Stimulated activated CD4-positive, alpha-beta T cell treated with anti-CD3 and anti-CD28 coated beads, Interleukin-4, amount 100 ng/mL, for 4 hours (primary cell): Measurements from ENCODE around the gene TTC7B.

Experiments used
- DNase-seq, 2 experiments: peaks; one replicate each; pipeline ENCODE4 v3.0.0-alpha.2; 2020

Gene TTC7B

DNA sequence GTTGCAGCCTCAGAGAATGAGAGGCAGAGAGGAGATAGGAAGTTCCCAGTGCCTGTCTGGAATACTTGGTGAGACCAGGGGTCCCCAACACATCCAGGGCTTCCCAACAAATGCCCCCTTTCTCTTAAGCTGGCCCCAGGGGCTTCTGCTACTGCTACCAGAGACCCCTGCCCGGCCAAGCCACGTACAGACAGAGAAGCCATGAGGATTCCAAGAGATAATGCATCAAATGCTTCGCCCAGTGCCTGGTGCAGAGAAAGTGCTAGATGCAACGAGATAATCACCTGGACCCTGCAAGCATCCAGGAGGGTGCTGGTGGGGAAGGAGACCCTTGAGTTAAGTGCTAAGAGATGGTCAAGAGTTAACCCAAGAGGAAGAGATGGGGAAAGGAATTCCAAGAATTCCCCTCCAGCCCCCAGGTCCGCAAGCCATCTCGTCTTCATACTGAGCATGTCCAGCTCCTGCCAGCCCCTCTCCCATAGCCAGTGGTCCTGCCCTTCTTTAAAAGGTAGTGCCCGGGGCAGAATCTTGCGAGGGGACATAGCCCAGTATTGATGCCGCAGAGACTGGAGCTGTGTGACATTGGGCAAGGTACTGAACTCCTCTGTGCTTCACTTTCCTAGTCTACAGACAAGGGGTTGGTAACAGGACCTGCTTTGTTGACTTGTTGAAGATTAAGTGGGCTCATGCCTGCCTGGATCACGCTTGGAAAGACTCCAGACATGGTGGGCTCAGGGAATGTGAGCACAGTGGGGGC, 316.1 kb downstream of the TTC7B start:
- DNase-seq: no peak

DNA sequence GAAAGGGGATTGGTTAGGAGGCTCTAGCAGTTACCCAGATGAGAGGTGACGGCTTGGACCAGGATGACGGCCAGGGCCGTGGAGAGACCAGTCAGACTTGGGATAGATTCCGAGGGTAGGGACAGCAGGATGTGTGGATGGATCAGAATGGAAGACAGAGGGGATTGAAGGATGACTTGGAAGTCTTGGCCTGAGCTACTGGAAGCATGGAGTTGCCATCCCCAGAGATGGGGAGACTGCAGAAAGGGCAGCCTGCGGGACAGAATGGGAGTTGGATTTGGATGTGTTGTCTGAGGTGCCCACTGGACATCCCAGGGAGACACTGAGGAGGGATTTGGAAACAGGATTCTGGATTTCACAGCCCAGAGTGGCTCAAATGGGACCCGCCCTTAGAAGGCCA, 317.1 kb downstream of the TTC7B start:
- no peak for DNase-seq

DNA sequence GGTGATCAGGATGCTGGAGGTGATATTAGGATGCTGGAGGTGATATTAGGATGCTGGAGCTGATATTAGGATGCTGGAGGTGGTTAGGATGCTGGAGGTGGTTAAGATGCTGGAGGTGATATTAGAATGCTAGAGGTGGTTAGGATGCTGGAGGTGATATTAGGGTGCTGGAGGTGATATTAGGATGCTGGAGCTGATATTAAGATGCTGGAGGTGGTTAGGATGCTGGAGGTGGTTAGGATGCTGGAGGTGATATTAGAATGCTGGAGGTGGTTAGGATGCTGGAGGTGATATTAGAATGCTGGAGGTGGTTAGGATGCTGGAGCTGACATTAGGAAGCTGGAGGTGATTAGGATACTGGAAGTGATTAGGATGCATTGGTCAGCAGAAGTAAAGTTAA, 318.0 kb downstream of the TTC7B start:
- DNase-seq: no peak

DNA sequence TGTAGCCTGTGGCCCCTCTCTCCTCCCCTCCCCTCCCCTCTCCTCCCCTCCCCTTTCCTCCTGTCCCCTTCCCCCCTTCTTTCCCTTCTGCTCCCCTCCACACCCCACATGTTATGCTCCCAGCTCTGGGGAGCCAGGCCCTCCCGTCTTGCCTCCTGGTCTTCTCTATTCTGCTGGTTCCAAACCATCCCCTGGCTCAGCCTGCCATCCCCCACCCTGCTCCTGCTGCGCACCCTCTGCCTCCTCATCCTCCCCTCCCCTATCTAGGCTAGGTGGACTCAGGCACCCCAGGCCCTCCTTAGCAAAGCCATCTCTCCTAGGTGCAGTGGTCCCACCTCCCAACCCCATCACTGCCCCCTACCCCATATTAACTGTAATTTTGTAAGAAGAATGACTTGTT, 319.9 kb downstream of the TTC7B start:
- DNase-seq: no peak

DNA sequence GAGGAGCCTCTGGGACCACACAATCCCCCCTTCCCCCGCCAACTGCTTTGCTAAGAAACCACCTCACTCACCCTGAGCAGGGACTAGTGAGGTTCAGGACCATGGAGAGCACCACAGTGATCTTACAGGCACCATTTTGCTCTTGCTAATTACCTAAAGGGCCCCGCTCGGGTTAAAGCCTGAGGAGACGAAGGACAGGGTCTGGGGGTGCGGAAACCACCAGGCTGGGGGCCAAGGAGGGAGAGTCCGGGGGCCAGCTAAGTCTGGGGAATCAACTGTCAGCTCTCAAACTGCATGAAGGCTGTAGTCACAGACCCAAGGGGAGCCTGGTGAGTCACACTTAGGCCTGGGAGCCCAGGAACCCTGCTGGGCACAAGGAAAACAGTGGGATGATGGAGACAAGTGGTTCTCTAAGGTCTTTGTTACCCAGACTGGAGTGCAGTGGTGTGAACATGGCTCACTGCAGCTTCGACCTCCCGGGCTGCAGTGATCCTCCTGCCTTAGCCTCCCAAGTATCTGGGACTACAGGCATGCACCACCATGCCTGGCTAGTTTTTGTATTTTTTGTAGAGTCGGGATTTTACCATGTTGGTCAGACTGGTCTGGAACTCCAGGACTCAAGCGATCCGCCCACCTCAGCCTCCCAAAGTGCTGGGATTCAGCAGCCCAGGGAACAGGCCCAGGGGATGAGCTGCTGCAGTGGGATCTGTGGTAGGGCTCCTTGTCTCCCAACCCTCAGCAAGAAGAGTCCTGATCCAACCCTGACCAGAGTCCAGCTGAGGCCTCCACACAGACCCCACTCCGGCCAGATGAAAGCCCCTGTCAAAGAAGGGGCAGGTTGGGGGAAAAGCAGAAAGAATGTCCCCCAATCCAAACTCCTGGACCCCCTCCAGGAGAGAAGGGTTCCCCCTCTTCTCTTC, 320.6 kb downstream of the TTC7B start:
- no peak for DNase-seq

DNA sequence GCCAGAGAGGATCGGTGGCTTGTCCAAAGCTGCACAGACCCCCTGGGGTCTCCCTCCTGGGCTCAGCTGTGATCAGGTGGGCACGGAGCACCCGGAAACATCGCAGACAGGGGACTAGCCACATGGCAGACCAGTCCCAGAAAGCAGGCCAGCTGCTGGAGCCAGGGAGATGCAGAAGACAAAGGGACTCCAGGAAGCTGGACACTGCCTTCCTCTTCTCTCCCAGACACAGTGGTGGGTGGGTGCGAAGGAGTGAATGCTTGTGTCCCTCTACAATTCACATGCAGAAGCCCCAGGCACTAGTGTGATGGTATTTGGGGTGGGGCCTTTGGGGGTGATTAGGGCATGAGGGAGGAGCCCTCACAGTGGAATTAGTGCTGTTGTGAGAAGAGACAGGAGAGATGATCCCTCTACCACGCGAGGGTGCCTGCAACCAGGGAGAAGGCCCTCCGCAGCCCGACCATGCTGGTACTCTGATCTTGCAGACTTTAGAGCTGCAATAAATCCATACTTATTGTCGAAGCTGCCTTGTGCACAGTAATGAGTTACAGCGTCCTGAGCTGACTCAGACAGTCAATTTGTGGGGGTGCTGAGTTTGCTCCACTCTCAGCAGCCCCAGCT, 324.2 kb downstream of the TTC7B start:
- DNase-seq: no peak

DNA sequence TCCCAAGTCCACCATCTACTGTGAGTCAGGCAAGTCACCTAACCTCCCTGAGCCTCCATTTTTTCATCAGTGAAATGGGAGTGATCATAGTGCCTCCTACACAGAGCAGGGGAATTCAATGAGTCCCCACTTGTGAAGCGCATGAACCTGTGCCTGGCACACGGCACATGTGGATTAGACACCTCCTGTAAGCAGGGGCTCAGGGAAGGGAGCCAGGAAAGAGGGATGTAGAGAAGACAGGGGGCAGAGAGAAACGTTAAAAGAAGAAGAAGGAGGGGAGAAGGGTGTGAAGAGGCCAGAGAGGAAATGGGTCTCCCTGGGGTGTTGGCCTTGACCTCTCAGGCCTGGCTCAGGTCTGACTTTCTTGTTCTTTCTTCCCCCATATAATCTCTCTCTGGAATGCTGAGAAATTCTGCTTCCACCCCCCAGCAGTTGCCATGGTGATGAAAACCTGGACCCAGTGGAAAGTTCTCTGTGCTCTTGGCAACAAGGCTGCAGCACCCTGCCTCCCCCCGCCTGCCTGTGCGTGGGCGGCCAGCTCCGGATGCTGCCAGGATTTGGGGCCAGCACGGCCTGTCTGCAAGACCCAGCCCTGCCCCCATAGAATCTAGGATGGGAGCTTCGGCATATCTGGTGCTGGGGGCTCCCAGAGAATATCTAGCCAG, 324.9 kb downstream of the TTC7B start:
- DNase-seq: no peak

DNA sequence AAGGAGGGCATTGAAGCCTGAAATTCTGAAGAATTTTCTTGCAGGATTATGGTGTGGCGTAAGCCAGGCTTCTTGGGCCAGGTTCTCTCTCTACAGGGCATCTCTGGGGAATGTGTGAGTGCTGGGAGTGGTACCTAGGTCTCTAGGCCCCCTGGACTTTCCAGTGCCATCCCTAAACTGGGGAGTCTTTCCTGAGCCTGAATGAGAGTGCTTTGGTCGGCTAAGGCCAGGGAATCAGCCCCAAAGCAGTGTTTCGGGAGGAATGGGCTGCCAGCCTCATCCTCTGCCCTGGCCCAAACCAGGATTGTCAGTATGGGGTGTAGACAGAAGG, 325.5 kb downstream of the TTC7B start:
- no peak for DNase-seq

DNA sequence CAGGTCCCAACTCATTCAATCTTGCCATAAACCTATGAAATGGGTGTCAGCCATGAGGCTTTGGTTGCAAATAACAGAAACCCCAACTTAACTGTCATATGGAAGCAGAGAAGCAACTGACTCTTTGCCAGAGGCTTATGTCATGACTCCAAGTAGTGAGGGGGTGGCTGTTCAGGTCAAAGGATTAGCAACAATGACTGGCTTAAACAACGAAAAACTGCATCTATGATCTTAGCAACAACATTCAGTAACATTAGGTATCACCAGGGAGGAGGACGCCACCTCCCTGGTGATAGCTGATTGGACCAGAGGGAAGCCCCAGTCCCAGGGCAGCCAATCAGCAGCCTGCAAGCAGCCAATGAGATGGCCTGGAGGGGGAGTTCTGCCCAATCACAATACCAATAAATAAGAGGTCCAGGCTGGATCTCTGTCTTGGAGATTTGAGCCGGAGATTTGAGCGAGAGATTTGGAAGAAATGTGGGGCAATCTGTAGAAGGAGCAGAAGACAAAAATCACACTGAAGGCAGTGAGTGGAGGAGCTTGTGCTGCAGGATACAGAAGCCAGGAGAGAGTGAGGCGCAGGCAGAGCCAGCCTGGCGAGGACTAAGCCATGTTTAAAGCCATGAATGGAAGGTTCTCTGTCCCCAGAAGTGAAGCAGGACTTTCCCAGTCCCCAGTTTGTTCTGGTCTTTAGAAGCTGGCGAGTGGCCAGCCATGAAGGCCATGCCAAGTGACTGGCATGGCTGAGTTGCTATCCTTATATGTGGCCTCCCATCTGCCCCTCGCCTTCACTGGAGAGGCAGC, 326.1 kb downstream of the TTC7B start:
- no peak for DNase-seq

DNA sequence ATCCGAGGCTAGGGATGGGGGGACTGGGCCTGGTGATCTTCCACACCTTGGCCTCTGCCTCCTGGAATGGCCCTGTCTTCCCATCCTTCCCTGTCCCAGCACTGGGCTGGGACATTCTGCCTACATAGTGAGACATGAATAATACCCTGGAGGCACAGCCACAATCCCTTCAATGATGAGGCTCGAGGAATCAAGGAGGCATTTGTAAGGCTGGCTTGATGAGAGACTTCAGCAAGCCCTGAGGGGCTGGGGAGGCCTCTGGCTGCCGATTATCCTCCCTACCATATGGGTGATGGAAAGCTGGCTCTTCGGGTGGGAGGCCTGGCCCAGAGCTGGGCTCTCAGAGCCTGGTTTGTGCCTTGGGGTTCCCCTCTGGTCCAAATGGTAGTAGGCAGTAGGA, 326.9 kb downstream of the TTC7B start:
- DNase-seq: no peak

DNA sequence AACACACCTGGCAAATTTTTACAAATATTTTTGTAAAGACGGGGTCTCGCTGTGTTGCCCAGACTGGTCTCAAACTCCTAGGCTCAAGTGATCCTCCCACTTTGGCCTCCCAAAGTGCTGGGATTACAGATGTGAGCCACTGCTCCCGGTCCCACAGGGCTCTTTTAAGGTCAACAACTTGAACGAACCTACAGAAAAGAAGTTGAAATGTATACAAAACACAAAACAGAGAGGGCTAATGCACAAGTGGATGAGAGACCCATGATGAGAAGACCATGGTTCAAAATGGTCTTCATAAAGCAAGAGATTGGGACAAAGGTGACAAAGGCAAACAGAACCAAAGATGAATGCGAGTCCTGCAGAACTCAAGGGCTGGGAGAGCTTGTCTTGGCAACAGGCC, 328.0 kb downstream of the TTC7B start:
- DNase-seq: no peak

DNA sequence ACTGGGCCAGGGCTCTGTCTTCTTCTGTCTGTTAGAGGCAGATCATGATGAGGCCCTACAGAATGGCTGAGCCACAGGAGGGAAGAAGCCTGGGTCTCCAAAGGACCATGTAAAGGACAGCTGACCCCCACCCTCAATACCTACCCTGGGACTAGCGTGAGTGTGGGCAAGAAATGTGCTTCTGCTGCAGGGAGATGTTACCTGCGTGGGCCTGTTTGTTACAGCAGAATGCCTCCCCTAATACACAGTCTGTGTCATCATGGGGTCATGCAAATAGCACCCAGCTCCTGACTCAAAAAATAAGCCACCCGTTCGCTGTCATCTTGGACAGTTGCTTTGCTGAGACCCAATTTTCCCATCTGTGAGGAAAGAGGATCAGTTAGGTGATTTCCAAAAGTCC, 328.8 kb downstream of the TTC7B start:
- DNase-seq: no peak

DNA sequence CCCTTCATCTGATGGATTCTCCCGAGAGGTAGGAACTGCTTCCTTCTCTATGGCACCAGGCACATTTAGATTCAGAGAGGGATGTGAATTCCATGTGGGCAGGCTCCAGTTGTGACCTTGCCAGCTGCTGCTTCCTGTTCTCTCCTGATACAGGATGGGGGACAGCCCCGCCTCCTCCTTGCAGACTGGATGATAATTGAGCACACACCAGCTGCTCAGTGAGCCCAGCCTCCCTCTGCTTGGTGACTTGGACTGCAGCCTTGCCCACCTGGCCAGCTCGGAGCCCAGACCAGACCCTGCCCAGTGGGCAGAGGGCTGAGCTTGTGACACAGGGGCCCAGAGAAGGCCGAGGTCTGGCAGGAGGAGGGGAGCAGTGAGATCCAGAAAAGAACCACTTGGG, 329.2 kb downstream of the TTC7B start:
- DNase-seq: no peak

DNA sequence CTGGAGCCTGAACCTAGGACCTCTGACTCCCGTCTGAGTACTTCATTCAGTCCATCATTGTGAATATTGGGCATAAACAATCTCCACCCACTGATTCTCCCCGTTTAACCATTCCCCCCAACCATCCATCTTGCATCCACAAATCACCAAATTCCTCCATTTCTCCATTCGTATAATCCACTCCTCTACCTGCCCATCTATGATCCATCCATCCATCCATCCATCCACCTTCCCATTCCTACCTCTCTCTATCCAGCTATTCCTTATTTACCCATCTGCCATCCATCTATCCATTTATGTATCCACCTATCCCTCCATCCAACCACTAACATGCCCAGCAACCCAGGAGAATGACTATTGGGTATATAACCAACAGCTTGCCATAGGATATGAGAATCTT, 331.9 kb downstream of the TTC7B start:
- no peak for DNase-seq

DNA sequence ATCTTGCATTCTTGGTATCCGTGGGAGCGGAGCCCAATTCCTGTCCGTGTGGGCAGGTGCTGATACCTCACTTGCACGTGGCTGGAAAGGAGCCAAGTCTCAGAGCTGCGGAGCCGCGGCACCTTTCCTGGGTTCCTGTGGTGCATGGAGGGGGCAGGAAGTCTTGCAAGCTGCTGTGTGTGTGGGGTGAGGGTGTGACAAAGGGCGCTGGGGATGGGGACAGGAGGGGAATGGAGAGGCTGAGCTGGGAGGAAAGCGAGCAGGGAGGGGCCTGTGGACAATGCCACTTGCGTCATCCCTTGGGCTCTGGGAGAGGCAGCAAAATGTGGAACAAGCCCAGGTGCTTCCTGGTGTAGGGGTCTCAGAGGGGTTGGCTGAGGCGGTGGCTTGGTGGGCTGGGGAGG, 332.7 kb downstream of the TTC7B start:
- peak; percentile 10 to 28 for DNase-seq

DNA sequence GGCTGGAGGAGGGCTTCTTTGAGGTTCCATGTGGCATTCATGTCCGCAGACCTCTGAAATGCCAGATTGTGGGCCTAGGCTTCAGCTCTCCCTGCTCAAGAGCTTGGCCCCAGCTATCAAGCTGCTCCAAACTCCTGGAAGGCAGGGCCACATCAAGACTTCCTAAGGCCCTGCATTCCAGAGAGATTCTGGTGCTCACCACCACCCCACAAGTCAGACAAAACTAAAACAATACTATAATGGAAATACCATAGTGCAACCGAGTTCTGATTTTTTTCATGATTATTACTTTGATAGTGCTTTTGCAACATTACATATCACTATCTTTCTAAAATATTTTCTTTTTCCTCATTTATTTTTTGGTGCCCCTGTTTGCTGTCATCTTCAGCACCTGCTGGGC, 333.1 kb downstream of the TTC7B start:
- no peak for DNase-seq

DNA sequence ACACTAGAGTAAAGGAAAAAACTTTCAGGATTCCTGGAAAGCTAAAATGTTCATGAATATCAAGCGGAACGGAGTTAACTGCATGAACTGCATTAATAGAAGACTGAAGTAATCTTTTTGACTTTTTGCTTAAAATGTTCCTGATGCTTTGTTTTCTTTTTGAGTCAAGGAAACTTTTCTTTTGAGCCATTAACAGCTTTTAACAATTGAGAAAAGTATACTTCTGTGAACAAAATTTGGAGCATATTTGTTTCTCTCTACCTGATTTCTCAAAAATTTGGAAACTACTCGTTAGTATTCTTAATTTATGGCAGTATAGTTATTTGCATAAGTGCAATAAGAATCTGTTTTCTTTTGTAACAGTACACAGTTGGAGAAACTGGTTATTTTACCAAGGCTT, 340.9 kb downstream of the TTC7B start:
- no peak for DNase-seq
